Esophagus (tissue), 2 donors: ENCODE measurements around the gene PCNX1. TPM values are rescaled to one million over a fixed set of nuclear protein-coding genes. Genes with fewer than 3 reads are reported as not detected.

Source experiments
- H3K27ac ChIP-seq, 2 donors: one replicate each; pipeline ENCODE4 v1.5.1; 2013; ENCODE audit warnings: low read depth in 2 of 2, mild to moderate bottlenecking in 2 of 2, inconsistent platforms in 1 of 2, low read length in 1 of 2, moderate library complexity in 1 of 2
- H3K27me3 ChIP-seq, 2 donors: one replicate each; pipeline ENCODE4 v1.6.1; 2013; ENCODE audit warnings: low read length in 2 of 2, control low read depth in 1 of 2, mild to moderate bottlenecking in 1 of 2; ENCODE audit not compliant: insufficient read depth in 2 of 2, control insufficient read depth in 1 of 2
- H3K36me3 ChIP-seq, 2 donors: one replicate each; pipeline ENCODE4 v1.6.1; 2013; ENCODE audit warnings: low read length in 1 of 2; ENCODE audit not compliant: control insufficient read depth in 2 of 2, insufficient read depth in 2 of 2
- H3K4me1 ChIP-seq, 2 donors: one replicate each; pipeline ENCODE4 v1.6.1; 2013; ENCODE audit warnings: low read length in 1 of 2; ENCODE audit not compliant: control insufficient read depth in 2 of 2, insufficient read depth in 2 of 2
- H3K4me3 ChIP-seq, 2 donors: one replicate each; pipeline ENCODE4 v1.5.1; 2013; ENCODE audit warnings: low read length in 2 of 2, mild to moderate bottlenecking in 2 of 2, low read depth in 1 of 2, moderate library complexity in 1 of 2
- H3K9me3 ChIP-seq, 2 donors: one replicate each; pipeline ENCODE4 v1.6.1; 2013; ENCODE audit warnings: mild to moderate bottlenecking in 2 of 2, low read depth in 1 of 2, low read length in 1 of 2, moderate library complexity in 1 of 2; ENCODE audit not compliant: control insufficient read depth in 2 of 2, insufficient read depth in 1 of 2
- WGBS, 2 donors: extraction: QIAGEN DNeasy Blood & Tissue Kit; methylation state at CpG; one replicate each; pipeline ENCODE4 v1.1.7; 2013; 5-methylcytosine and 5-hydroxymethylcytosine counted together
- polyA plus RNA-seq, 2 donors: library from polyadenylated mRNA; stranded (reverse); fragments of 200-250 nt; gene quantifications; one replicate each; pipeline ENCODE4 v1.2.3, GENCODE V29; 2013
- donor health status: healthy with polysubstance abuse.
- donor health status: Bipolar disorder and iron deficiency.

PCNX1 gene
- polyA plus RNA-seq, 2 donors = 3.9 to 4.1 TPM

GRCh38 chr14:71070169-71070568 is 162.9 kb downstream of the PCNX1 start:
- Histone ChIP-seq H3K9me3 (no peaks in the 10 kb centered on the region), H3K27me3 (no peaks in the 10 kb centered on the region), H3K4me1 (no peaks in the 10 kb centered on the region), H3K27ac (no peak overlapping the region), H3K4me3 (no peak overlapping the region), H3K36me3 (peaks cover 0 to 7% of the 10 kb centered on the region in 2 donors)
- 97 to 100% methylated on average over 1 of the region's 1 CpG for WGBS, 2 donors

- Histone ChIP-seq H3K27me3 (no peaks in the 10 kb centered on the region), H3K4me1 (no peaks in the 10 kb centered on the region), H3K27ac (no peak overlapping the region), H3K36me3 (peaks cover 0 to 8% of the 10 kb centered on the region in 2 donors), H3K9me3 (no peaks in the 10 kb centered on the region), H3K4me3 (no peak overlapping the region)
- 87 to 89% methylated on average over 1 of the region's 1 CpG for WGBS, 2 donors
These were observed 163.8 kb downstream of the PCNX1 start for GRCh38 chr14:71071042-71071441.

- 97 to 98% methylated on average over 1 of the region's 1 CpG for WGBS, 2 donors
- Histone ChIP-seq H3K27ac (no peak overlapping the region), H3K9me3 (peaks cover 0 to 3% of the 10 kb centered on the region in 2 donors), H3K4me1 (no peaks in the 10 kb centered on the region), H3K27me3 (no peaks in the 10 kb centered on the region), H3K36me3 (peaks cover 8 to 15% of the 10 kb centered on the region in 2 donors), H3K4me3 (no peak overlapping the region)
These were observed 169.3 kb downstream of the PCNX1 start for GRCh38 chr14:71076462-71077092.

GRCh38 chr14:71078500-71078899 is 171.2 kb downstream of the PCNX1 start:
- Histone ChIP-seq H3K36me3 (peaks cover 8 to 13% of the 10 kb centered on the region in 2 donors), H3K4me3 (no peak overlapping the region), H3K27me3 (no peaks in the 10 kb centered on the region), H3K9me3 (peaks cover 0 to 3% of the 10 kb centered on the region in 2 donors), H3K27ac (no peak overlapping the region), H3K4me1 (no peaks in the 10 kb centered on the region)
- 98 to 100% methylated on average over 2 of the region's 2 CpGs for WGBS, 2 donors

GRCh38 chr14:71086567-71086966 is 179.3 kb downstream of the PCNX1 start:
- Histone ChIP-seq H3K4me3 (no peak overlapping the region), H3K27ac (no peak overlapping the region), H3K36me3 (peaks cover 3 to 4% of the 10 kb centered on the region in 2 donors), H3K4me1 (no peaks in the 10 kb centered on the region), H3K9me3 (no peaks in the 10 kb centered on the region), H3K27me3 (no peaks in the 10 kb centered on the region)
- 95% methylated on average over 7 of the region's 7 CpGs for WGBS, 2 donors

- Histone ChIP-seq H3K27me3 (no peaks in the 10 kb centered on the region), H3K27ac (no peak overlapping the region), H3K9me3 (no peaks in the 10 kb centered on the region), H3K36me3 (peaks cover 3 to 4% of the 10 kb centered on the region in 2 donors), H3K4me3 (no peak overlapping the region), H3K4me1 (no peaks in the 10 kb centered on the region)
These were observed 182.7 kb downstream of the PCNX1 start for GRCh38 chr14:71089971-71090370.

- Histone ChIP-seq H3K27me3 (no peaks in the 10 kb centered on the region), H3K27ac (no peak overlapping the region), H3K9me3 (no peaks in the 10 kb centered on the region), H3K4me3 (no peak overlapping the region), H3K4me1 (no peaks in the 10 kb centered on the region), H3K36me3 (no peaks in the 10 kb centered on the region)
- 90 to 92% methylated on average over 5 of the region's 5 CpGs for WGBS, 2 donors
These were observed 187.5 kb downstream of the PCNX1 start for GRCh38 chr14:71094722-71095121.

GRCh38 chr14:71096947-71097346 is 189.7 kb downstream of the PCNX1 start:
- no peak overlapping the region for H3K4me3 ChIP-seq
- no peak overlapping the region for H3K27ac ChIP-seq
- H3K27me3 ChIP-seq = no peaks in the 10 kb centered on the region
- H3K9me3 ChIP-seq = no peaks in the 10 kb centered on the region
- H3K4me1 ChIP-seq = no peaks in the 10 kb centered on the region
- peaks cover 0 to 1% of the 10 kb centered on the region in 2 donors for H3K36me3 ChIP-seq
- 98% methylated on average over 5 of the region's 5 CpGs for WGBS, 2 donors

GRCh38 chr14:71103662-71104484 is 196.6 kb downstream of the PCNX1 start:
- Histone ChIP-seq H3K4me3 (no peak overlapping the region), H3K27me3 (no peaks in the 10 kb centered on the region), H3K4me1 (no peaks in the 10 kb centered on the region), H3K27ac (no peak overlapping the region), H3K36me3 (peaks cover 5 to 13% of the 10 kb centered on the region in 2 donors), H3K9me3 (no peaks in the 10 kb centered on the region)
- 62 to 63% methylated on average over 3 of the region's 3 CpGs for WGBS, 2 donors
